Measurements from ENCODE around the gene C11orf58.

C11orf58 gene

GRCh38 chr11:16805938-16806337 lies 67.5 kb downstream of the C11orf58 start:
- no peak for DNase-seq

GRCh38 chr11:16806791-16807190 lies 68.3 kb downstream of the C11orf58 start:
- no peak for DNase-seq

- DNase-seq: no peak
Observed at GRCh38 chr11:16807306-16807705, 68.9 kb downstream of the C11orf58 start.
